Renal pelvis (tissue), 4 donors: ENCODE data around the gene KRTAP12-2. TPM values are rescaled to one million over a fixed set of nuclear protein-coding genes. Genes with fewer than 3 reads are reported as not detected.
"Not testable (repeated sequence)": the region's sequence is repeated elsewhere in the genome, so short reads cannot be mapped to it uniquely, and the experiment has no call there.

ENCODE experiments used
- DNase-seq: peaks from one replicate; pipeline ENCODE4 v3.0.0-alpha.2; 2013
- polyA plus RNA-seq, 3 donors: library from polyadenylated mRNA; unstranded; fragments of 120-200 nt; gene quantifications; one replicate each; pipeline ENCODE4 v1.2.1, GENCODE V29; 2013; ENCODE audit not compliant: insufficient read length in 3 of 3

The KRTAP12-2 gene
- polyA plus RNA-seq, 3 donors, result not detected

GRCh38 chr21:44685050-44685449, 18.3 kb upstream of the KRTAP12-2 start:
- DNase-seq, result not testable (repeated sequence)

DNA sequence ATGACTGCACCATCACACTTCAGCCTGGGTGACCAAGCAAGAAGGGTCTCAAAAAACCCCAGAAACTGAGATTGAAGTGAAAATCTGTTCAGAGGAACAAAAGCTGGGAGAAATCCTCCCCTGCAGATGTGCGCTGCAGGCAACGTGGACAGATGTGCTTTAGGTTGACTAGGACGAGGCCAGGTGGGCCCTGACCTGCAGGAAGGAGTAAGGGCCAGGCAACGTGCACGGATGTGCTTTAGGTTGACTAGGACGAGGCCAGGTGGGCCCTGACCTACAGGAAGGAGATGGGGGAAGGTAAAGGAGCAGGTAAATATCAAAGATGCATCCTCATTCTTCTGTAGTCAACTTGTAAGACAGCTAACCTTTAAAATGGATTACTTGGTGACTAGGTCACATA, 17.8 kb upstream of the KRTAP12-2 start:
- DNase-seq, result no peak

DNA sequence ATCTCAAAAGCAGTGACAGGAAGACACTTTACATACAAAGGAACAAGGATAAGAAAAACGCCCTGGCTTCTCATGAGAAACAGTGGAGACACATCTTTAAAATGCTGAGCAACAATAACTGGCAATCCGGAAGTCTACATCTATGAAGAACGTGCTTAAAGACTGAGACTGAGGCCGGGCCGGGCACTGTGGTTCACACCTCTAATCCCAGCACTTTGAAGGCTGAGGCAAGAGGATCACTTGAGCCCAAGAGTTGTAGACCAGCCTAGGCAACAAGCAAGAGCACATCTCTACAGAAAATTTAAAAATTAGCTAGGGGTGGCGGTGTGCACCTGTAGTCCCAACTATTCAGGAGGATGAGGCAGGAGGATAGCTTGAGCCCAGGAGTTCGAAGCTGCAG, 17.4 kb upstream of the KRTAP12-2 start:
- DNase-seq, result no peak

- DNase-seq, result no peak
These were observed 15.9 kb upstream of the KRTAP12-2 start for GRCh38 chr21:44682580-44683151.

DNA sequence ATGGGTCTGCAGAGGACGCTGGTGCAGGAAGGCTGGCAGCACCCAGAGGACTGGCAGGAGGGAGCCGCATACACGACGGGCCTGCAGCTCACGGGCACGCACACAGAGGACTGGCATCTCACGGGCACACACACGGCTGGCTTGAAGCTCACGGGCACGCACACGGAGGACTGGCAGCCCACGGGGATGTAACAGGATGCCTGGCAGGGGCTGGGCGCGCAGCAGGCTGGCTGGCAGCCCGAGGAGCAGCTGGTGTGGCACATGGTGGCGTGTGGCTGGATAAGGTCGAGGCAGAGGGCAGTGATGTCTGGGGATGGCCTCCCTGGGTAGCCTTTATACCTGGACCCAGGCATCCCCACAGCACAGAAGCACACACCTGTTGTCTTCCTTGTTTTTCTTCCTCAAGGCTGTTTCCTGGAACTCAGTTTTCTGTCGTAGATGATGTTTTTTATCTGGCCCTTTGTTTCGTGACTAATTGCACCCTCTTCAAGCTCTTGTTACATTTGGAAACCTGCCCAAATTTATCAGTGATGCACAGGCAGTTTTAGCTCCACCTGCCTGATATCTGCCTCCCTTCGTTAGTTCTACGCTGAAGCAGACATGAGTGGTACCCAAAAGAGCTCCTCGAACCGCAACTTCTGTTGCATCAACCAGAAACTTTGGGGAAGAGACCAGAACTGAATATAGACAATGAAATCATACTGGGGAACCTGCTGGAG, 15.3 kb upstream of the KRTAP12-2 start, which contains the start of gene KRTAP12-1:
Gene KRTAP12-1, minus strand, starts transcription at position 303 of the 719 bp plus-strand sequence. Its CDS starts 40 bp downstream, at position 263.
- no peak for DNase-seq

- no peak for DNase-seq
These were observed 14.4 kb upstream of the KRTAP12-2 start for GRCh38 chr21:44681152-44681551.

DNA sequence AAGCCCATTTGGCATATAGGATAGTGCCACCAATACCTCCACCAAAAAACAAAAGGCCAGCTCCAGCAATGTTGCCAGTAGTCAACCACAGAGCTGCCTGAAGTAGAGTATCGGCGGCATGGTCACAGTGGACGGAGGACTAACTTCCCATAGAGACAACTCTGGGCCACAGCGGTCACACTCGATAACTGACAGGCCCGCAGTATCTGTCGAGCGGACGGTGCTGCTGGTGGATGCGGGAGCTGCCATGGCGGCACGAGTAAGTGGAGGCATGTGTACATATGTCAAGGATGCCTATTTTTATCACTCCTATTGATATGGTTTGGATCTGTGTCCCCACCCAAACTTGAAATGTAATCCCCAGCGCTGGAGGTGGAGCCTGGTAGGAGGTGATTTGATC, 11.2 kb upstream of the KRTAP12-2 start:
- no peak for DNase-seq

DNA sequence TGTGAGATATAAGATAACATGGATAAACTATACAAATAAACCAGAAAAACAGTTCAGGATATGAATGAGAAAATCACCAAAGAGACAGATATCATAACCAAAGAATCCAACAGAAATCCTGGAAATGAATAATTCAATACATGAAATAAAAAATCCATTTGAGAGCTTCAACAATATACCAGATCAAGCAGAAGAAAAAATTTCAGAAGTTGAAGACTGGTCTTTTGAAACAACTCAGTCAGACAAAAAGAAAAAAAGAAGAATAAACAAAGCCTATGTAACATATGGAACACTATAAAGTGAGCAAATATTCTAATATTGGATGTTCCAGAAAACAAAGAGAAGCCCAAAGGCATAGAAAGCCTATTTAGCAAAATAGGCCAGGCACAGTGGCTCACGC, 5.2 kb upstream of the KRTAP12-2 start:
- DNase-seq, result no peak

DNA sequence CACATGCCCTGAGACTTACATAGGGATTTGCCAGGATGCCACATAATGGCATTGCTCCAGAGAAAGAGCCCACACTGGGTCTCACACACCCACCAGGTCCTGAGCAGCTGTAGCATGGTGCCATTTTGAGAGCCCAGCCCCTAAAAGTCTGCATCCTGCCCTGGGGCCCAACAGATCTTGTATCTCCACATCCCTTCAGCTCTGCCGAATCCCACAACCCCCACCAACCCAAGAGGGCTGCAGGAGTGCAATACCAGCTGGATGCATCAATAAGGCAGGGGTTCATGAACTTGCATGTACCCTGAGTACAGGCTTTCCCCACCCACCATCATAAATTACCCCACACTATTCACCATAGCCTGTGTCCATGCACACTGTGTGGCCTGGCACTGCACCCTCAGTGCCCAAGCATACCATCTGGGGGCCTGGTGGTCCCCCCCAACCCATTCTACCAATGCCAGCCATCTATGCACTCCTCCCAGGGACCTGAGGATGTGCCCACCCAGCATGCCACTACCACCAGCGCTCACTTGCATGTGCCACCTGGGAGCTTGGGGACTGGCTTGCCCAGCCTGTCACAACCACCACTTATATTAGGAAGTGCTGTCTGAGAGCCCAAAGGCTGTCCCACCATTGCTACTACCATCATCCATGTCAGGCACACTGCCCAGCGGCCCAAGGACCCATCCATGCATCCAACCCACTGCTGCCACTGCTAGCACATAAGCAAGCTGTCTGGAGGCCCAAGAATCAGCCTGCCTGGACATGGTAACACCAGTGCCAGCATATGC, 4.1 kb upstream of the KRTAP12-2 start:
- DNase-seq, result no peak

DNA sequence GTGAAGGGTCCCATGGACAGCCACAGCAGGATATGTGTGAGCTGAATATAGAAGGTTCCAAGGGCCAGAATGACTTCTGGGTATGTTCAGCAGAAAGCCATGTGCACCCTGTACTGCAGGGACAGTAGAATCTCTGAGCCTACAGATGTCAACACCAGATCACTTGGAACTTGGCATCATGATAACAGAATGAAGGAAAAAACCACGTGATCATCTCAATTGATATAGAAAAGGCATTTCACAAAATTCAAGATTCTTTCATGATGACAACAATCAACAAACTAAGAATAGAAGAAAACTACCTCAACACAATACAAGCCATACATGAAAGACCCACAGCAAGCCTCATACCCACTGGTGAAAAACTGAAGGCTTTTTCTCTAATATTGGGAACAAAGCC, 885 bp upstream of the KRTAP12-2 start:
- DNase-seq, result no peak

DNA sequence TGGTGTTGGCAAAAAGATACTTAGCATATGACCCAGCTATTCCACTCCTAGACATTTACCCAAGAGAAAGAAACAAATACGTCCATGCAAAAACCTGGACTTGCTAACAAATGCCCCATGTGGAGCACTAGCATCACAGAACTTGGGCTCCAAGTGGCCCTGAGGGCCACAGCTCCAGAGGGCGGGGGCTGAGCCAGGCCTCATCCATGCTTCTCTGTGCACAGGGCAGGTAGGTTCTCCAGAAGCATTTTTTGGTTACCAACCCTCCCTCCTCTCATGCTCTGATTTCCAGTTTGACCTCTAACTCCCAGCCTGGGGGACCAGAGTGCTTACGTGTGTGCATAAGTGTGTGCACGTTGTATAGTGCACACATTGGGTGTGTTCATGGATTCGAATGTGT, 2.0 kb downstream of the KRTAP12-2 start:
- no peak for DNase-seq

- not testable (repeated sequence) for DNase-seq
These were observed 5.2 kb downstream of the KRTAP12-2 start for GRCh38 chr21:44661567-44661966.

GRCh38 chr21:44658913-44659595, 7.7 kb downstream of the KRTAP12-2 start:
- DNase-seq, result no peak

DNA sequence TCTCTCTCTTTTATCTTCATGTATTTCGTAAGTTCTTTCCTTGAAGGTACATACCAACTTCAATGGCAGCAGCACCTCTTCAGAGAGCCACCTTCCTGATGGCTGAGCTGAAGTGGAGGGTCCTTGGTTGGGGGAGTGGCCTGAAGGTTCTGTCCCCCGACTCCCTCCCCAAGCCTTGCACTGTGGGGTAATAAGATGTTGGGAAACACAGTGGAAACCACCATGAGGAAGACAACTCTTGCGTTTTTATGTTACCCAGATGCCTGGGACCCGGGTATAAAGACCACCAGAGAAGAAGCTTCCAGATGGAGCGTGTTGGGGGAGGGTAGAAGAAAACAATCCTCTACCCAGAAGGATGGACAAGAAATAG, 8.2 kb downstream of the KRTAP12-2 start:
- DNase-seq, result no peak

- no peak for DNase-seq
These were observed 8.8 kb downstream of the KRTAP12-2 start, which contains the start of gene KRTAP12-3 for GRCh38 chr21:44657635-44658540. TSS of gene KRTAP12-3 (plus strand) at chr21:44657932. CDS start at chr21:44657980, 48 bp downstream.

- DNase-seq, result no peak
These were observed 9.9 kb downstream of the KRTAP12-2 start for GRCh38 chr21:44656868-44657267.

- DNase-seq, result no peak
These were observed 12.1 kb downstream of the KRTAP12-2 start, which contains the start of gene KRTAP12-4 for GRCh38 chr21:44654576-44655175. TSS of gene KRTAP12-4 (minus strand) at chr21:44654659. CDS start at chr21:44654614, 45 bp downstream.

DNA sequence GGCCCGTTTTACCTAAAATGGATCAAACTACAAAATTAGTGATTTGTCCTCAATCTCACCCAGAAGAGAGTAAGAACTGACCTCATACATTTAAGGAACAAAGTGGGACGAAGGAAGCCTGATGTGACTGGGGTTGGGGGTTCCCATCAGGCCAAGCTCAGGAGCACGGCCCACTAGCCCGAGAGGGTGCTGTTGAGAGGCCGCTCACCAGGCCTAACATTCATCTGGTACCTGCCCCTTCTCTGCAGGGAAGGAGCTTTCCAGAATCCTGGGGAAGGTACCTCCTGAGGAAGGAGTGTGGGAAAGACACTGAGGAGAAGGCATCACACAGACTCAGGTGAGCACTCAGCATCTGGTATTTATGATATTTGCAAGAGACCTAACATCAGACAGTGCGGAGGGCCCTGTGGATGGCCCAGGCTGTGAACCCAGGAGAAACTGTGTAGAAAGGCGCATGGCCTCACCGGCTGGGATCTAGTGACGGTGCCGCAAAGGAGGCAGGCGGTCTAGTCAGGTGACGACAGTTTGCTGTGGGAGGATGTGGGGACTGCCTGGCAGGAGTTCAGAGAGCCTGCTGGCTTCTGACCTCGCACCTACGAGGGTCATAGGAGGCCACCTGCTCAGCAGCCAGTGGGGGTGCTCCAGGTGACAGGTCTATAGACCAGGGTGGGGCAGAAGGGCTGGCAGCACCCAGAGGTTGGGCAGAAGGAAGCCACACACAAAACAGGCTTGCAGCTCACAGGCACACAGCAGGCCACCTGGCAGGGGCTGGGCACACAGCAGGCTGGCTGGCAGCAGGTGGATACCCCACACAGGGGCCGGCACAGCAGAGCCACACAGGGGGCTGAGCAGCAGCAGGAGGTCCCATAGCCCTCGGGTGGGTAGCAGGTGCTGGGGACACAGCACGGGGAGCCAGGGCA, 12.8 kb downstream of the KRTAP12-2 start:
- DNase-seq, result no peak

- no peak for DNase-seq
These were observed 13.6 kb downstream of the KRTAP12-2 start for GRCh38 chr21:44653123-44653522.
